T follicular helper cell (primary cell): ENCODE data around the gene IGF1R.

Source experiments
- DNase-seq: peaks from one replicate; pipeline ENCODE4 v3.0.0-alpha.2; 2020; ENCODE audit warnings: low read depth

IGF1R gene

GRCh38 chr15:98887976-98888375, 239.6 kb downstream of the IGF1R start:
- DNase-seq = no peak

DNA sequence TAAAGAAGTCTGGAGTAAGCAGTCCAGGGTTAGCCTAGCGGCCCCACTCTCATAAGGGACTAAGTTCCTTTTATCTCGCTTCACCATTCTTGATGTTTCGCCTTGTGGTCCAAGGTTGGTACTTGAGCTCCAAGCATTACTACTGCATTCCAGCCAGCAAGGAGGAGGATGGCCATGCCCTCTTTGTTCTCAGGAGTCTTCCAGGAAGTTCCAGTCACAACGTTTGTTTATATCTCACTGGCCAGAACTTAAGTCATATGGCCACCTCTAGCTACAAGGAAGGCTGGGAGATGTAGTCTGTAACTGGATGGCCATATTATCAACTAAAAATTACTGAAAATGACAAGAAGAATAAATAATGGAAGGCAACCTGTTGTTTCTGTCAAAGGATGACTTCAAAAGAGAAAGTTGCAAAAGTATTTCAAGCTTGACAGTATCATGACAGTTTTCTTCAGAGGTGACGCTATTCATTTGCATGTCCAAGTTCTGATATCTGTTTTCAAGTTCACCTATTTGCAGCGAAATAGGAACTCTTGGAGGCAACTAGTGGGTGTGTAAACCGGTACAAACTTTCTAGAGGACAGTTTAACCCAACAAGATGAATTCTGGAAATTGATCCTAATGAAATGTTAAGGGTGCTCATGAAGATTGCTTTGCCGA, 240.6 kb downstream of the IGF1R start:
- no peak for DNase-seq

DNA sequence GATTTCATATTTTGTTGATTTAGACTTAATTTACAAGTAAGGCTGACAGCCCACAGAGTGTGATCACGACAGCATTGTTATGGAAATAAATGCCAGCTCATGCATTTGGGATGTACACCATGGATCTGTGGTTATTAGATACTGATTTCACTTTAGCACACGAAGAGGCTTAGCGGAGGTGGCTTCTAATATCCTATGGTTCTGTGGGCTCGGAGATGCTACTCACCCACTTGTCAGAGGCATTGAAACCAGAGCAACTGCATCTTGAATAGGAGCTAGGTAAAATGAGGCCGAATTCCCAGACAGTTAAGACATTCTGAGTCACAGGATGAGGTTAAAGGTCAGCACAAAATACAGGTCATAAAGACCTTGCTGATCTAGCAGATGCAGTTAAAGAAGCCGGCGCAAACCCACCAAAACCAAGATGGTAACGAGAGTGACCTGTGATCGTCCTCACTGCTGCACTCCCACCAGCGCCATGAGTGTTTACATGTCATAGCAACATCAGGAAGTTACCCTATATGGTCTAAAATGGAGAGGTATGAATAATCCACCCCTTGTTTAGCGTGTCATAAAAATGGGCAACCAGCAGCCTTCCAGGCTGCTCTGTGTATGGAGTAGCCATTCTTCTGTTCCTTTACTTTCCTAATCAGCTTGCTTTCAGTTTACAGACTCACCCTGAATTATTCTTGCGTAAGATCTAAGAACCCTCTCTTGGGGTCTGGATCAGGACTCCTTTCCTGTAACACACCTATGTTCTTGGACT, 241.8 kb downstream of the IGF1R start:
- no peak for DNase-seq

- DNase-seq = no peak
These were observed 243.0 kb downstream of the IGF1R start for GRCh38 chr15:98891301-98891700.

DNA sequence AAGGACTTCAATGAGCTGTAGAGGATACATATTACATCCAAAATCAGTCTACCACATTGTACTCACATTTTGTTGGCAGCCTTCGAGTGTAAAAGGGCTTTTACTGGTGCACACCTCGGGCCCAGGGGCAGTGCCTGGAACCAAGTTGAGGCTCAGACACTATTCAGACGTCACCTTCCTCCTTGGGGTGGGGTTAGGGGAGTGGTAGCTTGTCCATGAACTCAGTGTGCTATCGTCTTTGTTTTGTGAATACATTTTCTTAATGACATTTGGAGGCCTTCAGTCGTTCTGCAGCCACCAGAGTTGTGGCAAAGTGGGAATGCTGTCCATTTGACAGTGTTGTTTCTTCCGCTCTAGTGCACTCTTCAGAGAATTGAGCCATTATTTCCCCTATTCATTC, 245.1 kb downstream of the IGF1R start:
- DNase-seq = no peak

- DNase-seq = no peak
These were observed 246.0 kb downstream of the IGF1R start for GRCh38 chr15:98894312-98894711.

GRCh38 chr15:98896002-98896721, 247.8 kb downstream of the IGF1R start:
- no peak for DNase-seq

DNA sequence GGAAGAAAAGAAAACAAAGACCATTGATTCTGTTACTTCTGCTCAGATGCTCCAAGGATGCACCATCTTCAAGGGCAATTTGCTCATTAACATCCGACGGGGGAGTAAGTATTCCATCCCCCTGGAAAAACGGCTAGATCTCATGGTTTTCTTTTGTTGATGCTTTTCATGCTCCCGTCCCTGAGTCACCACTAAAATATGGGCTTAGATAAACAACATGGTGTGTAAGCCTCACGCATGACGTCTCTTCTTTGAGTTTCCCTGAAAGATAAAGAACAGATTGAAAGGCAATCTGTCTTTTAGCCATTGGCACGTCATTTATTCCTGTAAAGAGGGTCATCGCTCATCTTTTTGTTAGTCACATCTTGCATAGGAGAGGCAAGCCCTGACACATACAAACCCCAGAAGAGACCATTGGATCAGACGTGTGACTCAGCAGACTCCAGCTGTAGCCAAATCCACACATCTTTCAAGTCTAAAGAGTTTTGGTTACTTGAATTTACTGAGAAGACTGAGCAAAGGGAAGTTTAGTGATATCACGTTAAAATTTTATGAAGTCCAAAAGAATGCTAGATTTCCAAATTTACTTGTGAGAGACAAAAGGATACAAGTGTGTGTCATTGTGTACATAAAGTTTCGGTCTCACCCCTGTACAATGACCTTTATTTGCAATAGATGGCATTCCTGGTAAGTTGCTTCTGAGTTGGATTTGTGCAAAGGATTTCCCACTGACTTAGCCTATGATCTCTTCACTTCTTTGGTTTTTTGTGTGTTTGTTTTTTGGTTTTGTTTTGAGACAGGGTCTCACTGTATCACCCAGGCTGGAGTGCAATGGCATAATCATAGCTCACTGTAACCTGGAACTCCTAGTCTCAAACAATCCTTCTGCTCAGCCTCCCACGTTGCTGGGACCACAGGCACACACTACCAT, 248.7 kb downstream of the IGF1R start:
- no peak for DNase-seq

DNA sequence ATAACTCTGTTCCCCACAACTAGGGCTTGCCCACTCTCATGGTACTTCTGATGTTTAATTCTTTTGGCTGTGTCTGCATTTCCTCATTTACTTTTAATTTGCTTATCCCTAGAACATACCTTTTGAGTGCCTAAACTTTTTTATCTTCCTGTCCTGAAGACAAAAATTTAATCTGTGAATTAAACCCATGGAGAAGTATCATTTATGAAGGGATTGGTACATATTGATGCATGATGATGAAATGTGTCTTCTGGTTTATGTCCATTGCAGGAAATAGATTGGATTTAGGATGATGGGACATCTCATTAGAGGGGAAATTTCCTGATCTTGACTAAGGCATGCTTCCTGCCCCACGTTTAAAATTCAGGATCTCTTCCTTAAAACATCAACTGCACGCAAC, 249.8 kb downstream of the IGF1R start:
- DNase-seq = no peak

DNA sequence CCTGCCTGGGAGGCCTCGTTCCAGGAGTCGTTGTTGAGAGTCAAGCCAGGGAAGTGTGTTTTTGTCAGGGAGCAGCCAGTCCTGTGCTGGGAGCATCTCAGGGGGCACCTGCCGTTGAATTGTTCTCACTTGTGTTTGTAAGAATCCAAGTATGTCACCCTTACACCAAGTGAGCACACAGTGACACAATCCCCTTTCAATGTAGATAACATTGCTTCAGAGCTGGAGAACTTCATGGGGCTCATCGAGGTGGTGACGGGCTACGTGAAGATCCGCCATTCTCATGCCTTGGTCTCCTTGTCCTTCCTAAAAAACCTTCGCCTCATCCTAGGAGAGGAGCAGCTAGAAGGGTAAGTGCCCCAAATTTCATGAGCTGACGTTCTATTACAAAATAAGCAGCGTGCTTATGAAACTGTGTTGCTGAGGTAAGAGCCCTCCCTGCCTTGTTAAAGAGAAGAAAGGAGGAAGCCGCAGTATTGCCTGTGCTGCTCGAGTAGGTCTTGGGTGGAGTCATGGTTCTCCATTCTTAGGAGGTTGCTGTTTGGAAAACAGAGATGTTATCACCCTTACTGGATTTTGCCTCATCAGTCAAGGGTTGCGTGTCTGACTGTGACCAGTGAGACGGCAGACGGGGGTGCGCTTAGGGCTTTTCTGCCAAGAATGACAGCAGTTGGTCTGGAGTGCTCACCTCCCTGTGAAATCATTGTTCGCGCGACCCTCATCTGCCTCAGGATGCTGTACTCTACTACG, 251.1 kb downstream of the IGF1R start:
- no peak for DNase-seq

- no peak for DNase-seq
These were observed 252.0 kb downstream of the IGF1R start for GRCh38 chr15:98900356-98900755.

GRCh38 chr15:98901434-98902072, 253.2 kb downstream of the IGF1R start:
- no peak for DNase-seq

- DNase-seq = no peak
These were observed 254.6 kb downstream of the IGF1R start for GRCh38 chr15:98902931-98903330.

DNA sequence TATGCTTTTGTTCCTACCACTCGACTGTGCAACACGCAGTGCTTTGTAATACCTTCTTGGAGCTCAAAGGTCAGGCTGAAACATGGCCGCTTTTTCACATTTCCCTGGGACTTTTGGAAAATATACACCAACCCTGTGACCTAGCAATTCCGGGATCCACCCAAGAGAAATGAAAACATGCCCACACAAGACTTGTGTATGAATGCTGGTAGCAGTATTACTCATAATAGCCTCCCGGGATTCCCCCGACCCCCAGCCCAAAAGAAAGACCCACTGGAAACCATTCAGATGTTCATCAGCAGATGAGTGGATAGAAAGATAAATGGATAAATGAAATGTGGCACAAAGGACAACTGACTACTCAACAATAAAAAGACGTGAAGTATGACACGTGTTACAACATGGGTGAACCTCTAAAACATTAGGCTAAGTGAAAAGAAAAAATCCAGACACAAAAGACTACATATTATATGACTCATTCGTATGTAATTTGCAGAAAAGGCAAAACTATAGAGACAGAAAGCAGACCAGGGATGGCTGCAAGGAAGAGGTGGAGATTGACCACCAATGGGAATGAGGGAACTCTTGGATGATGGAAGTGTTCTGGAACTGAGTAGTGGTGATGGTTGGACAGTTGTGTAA, 255.2 kb downstream of the IGF1R start:
- DNase-seq = no peak

- DNase-seq = no peak
These were observed 256.2 kb downstream of the IGF1R start for GRCh38 chr15:98904544-98904943.

GRCh38 chr15:98905963-98906711, 257.8 kb downstream of the IGF1R start:
- no peak for DNase-seq

DNA sequence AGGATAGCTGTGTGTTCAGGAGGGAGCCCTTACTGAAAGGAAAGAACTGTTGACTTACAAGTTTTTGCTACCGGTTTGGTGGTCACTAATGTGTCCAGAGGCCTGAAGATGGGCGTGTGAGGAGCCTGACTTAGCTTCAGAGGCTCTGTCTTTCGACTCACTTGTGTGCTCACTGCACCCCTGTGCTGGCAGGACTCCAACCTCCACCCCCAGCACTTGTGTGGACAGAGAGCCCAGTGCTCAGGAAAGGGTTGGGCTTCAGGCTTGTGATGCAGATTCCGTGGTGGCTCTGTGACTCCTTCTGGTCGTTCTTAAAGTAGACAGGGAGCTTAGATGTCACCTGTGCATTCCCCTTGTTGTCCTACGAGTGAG, 258.4 kb downstream of the IGF1R start:
- DNase-seq = no peak

DNA sequence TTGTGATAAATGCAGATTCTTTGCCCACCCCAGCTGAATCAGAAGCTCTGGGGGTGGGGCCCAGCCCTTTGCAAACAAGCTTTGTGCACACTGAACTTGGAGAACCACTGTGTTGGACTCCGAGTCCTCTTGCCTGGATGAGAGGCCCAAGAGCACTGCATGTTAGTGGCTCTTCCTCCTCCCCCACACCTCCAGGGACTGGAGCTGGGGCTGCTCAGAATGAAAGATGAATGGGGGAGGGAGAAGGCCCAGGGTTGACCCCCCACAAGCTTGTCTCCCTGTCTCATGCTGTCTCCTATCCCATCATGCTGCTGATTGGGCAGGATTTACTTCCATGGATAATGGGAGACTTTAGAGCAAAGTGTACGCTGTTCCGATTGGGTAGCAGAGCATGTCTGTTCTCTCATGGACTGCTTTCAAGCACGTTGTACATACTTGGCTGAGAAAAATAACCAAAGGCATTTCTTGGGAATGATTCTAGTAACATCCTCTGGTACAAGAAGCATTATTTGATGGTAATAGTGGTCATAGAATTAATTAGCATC, 259.7 kb downstream of the IGF1R start:
- DNase-seq = no peak
